ENCODE data around the gene PEX26. TPM values are rescaled to one million over a fixed set of nuclear protein-coding genes. Genes with fewer than 3 reads are reported as not detected.

Gene PEX26
- total RNA-seq, 2 experiments from 2014 or later = 17.6 to 43.5 TPM

DNA sequence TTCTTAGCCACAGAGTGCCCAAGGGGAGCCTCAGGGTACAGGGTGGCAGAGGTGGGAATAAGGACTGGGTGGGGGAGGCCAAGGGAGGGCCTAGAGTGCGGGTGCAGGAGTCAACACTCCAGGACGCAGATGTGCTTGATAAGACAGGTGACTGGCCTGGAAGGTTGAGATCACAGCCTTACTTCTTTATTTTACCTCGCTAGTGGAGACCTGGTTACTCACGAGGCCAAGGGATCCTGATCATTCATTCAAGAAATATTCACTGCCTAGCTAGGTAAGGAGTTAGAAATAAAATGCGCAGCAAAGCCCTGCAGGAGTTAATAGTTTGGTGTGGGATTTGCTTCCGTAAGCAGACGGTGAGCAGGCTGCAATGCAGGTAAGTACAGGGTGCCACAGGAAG is 13.2 kb upstream of the PEX26 start:
- Histone ChIP-seq H4K20me1 (ENCODE audit: insufficient read depth, low read length) (no peaks in the 10 kb centered on the region), H3K4me2 (ENCODE audit: low read length) (peak overlapping the region; percentile 84), H3K79me2 (ENCODE audit: insufficient read depth, low read depth, low read length) (peaks cover 3% of the 10 kb centered on the region; the same call in 1 of the 2 replicates), H3K4me1 (ENCODE audit: insufficient read depth, low read length, poor library complexity, severe bottlenecking) (peaks cover 75% of the 10 kb centered on the region), H3K4me3 (ENCODE audit: low read depth, low read length, poor library complexity, severe bottlenecking) (peak overlapping the region; percentile 58), H2AFZ (ENCODE audit: low read length) (peak overlapping the region; percentile 27; the same call in 1 of the 2 replicates), H3K27ac (ENCODE audit: low read depth, low read length, poor library complexity, severe bottlenecking) (peak overlapping the region; percentile 99), H3K9me3 (ENCODE audit: low read length) (no peaks in the 10 kb centered on the region), H3K36me3 (ENCODE audit: insufficient read depth, low read length) (no peaks in the 10 kb centered on the region), H3K9me2 (ENCODE audit: insufficient read depth, low read length) (no peaks in the 10 kb centered on the region)
- intact Hi-C loops (cut with micrococcal nuclease; ENCODE audit: unreplicated experiment) = loop anchor here (5.0 kb wide), 1 partner anchor 292 kb away; the partner anchor contains the start of gene BID
- POLR2A ChIA-PET = interaction anchor here (0.6 to 2.7 kb wide), 9 partner anchors 8 to 265 kb away, joined by 3 to 31 read pairs (median 3); no protein-coding TSS in a partner anchor
- CTCF ChIA-PET (ENCODE audit: unreplicated experiment) = interaction anchor here (0.6 to 1.6 kb wide), 4 partner anchors 8 to 152 kb away, joined by 3 to 9 read pairs (median 4); no protein-coding TSS in a partner anchor
- no TSS peak for BruUV-seq (replicated peaks)
- no peak for DNase-seq (ENCODE audit: low spot score)
- no peak for TF ChIP-seq EZH2phosphoT487 (IDR thresholded peaks at IDR 0.05; ENCODE audit: borderline replicate concordance, low read depth, low read length)
- TF ChIP-seq, protein P1, sequence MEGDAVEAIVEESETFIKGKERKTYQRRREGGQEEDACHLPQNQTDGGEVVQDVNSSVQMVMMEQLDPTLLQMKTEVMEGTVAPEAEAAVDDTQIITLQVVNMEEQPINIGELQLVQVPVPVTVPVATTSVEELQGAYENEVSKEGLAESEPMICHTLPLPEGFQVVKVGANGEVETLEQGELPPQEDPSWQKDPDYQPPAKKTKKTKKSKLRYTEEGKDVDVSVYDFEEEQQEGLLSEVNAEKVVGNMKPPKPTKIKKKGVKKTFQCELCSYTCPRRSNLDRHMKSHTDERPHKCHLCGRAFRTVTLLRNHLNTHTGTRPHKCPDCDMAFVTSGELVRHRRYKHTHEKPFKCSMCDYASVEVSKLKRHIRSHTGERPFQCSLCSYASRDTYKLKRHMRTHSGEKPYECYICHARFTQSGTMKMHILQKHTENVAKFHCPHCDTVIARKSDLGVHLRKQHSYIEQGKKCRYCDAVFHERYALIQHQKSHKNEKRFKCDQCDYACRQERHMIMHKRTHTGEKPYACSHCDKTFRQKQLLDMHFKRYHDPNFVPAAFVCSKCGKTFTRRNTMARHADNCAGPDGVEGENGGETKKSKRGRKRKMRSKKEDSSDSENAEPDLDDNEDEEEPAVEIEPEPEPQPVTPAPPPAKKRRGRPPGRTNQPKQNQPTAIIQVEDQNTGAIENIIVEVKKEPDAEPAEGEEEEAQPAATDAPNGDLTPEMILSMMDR (conservative IDR thresholded peaks at IDR 0.05; ENCODE audit: low read length) = no peak

DNA sequence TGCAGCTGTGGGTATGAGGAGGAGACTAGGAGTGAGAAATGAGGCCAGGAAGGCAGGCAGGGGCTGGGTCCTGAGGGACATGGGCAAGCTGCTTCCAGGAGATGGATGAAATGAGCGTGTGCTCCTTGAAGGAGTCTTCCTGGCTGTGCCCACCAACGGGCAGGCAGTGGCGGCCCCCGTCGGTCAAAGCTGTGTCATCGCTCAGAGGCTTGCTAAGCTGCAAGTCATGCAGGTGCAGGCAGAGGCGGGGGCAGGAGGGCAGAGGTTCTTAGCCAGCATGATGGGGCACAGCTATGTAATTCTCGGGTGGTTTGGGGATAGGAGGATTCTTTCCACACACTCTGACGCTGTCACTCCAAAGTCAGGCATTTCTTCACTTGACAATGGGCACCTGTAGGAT is 12.5 kb upstream of the PEX26 start:
- Histone ChIP-seq H3K4me2 (ENCODE audit: low read length) (peak overlapping the region; percentile 84), H4K20me1 (ENCODE audit: insufficient read depth, low read length) (no peaks in the 10 kb centered on the region), H3K4me3 (ENCODE audit: low read depth, low read length, poor library complexity, severe bottlenecking) (peak overlapping the region; percentile 58), H3K4me1 (ENCODE audit: insufficient read depth, low read length, poor library complexity, severe bottlenecking) (peaks cover 77% of the 10 kb centered on the region), H3K27ac (ENCODE audit: low read depth, low read length, poor library complexity, severe bottlenecking) (peak overlapping the region; percentile 99), H3K79me2 (ENCODE audit: insufficient read depth, low read depth, low read length) (peaks cover 8% of the 10 kb centered on the region; the same call in 1 of the 2 replicates), H3K9me2 (ENCODE audit: insufficient read depth, low read length) (no peaks in the 10 kb centered on the region), H2AFZ (ENCODE audit: low read length) (peak overlapping the region; percentile 27; the same call in 1 of the 2 replicates), H3K9me3 (ENCODE audit: low read length) (no peaks in the 10 kb centered on the region), H3K36me3 (ENCODE audit: insufficient read depth, low read length) (no peaks in the 10 kb centered on the region)
- no peak for TF ChIP-seq EZH2phosphoT487 (IDR thresholded peaks at IDR 0.05; ENCODE audit: borderline replicate concordance, low read depth, low read length)
- TF ChIP-seq, protein P1 (conservative IDR thresholded peaks at IDR 0.05; ENCODE audit: low read length) = peak; percentile 60; the same call in 1 of the 2 replicates
- peak; percentile 74 for DNase-seq (ENCODE audit: low spot score)
- intact Hi-C loops (cut with micrococcal nuclease; ENCODE audit: unreplicated experiment) = loop anchor here (5.0 kb wide), 1 partner anchor 293 kb away; the partner anchor contains the start of gene BID
- CTCF ChIA-PET (ENCODE audit: unreplicated experiment) = interaction anchor here (0.6 to 1.6 kb wide), 5 partner anchors 9 to 152 kb away, joined by 3 to 9 read pairs (median 3); no protein-coding TSS in a partner anchor
- no TSS peak for BruUV-seq (replicated peaks)
- POLR2A ChIA-PET = interaction anchor here (0.6 to 2.7 kb wide), 11 partner anchors 9 to 294 kb away, joined by 3 to 31 read pairs (median 3); no protein-coding TSS in a partner anchor
